Measurements from ENCODE around the gene NELL2.

The NELL2 gene

DNA sequence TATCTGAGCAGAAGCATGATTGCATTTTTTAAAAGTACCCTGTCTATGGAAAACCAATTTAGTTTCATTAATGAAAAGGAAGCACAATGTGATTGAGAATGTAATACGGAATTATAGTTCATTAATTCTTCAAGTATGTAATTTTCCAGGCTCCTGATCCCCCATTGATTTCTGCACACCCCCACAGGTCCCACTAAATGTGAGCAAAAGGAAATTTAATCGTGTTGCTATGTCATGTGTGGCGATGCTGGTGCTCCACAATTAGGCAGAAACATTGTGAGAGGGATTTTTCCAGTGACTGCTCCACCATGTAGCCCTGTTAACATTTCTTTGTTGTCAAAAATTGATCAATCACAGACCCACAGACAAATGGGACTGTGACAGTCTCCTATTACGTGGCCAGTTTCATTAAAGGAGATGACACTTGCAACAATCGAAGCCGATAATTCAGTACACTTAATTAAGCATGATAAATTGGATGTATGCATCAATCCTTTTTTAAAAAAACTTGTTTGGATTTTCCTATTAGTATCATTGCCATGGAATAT lies 306.0 kb downstream of the NELL2 start:
- TF ChIP-seq CTCF (IDR thresholded peaks at IDR 0.05; ENCODE audit: poor library complexity, severe bottlenecking): no peak
- Histone ChIP-seq H3K27ac (ENCODE audit: poor library complexity, severe bottlenecking) (no peak overlapping the region), H3K27me3 (ENCODE audit: insufficient read depth, poor library complexity, severe bottlenecking) (no peaks in the 10 kb centered on the region), H3K36me3 (ENCODE audit: low read depth) (no peaks in the 10 kb centered on the region), H3K4me1 (ENCODE audit: insufficient read depth, poor library complexity, severe bottlenecking) (no peaks in the 10 kb centered on the region), H3K4me3 (ENCODE audit: severe bottlenecking) (no peak overlapping the region), H3K9me3 (ENCODE audit: severe bottlenecking) (no peaks in the 10 kb centered on the region)
- no peak for DNase-seq (ENCODE audit: low spot score)
- ATAC-seq (ENCODE audit: low read depth): no peak

DNA sequence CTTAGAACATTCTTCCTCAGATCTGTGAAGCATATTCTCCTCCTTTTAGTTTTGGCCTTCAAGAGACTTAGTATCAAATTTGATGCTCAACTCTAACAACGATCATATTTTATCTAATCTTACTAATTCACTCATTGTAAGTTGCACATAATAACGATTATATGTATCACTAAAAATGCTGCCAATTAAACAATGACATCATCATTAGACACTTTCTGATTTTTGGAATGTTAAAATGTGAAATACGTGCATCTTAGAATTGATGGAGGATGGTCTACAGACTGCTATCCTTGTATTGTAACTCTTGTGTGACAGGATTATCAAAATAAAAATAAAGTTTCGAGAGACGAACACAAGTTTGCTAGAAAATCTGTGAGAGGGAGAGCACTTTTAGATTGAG lies 311.0 kb downstream of the NELL2 start:
- Histone ChIP-seq H3K9me3 (ENCODE audit: severe bottlenecking) (no peaks in the 10 kb centered on the region), H3K27ac (ENCODE audit: poor library complexity, severe bottlenecking) (no peak overlapping the region), H3K27me3 (ENCODE audit: insufficient read depth, poor library complexity, severe bottlenecking) (no peaks in the 10 kb centered on the region), H3K36me3 (ENCODE audit: low read depth) (no peaks in the 10 kb centered on the region), H3K4me1 (ENCODE audit: insufficient read depth, poor library complexity, severe bottlenecking) (no peaks in the 10 kb centered on the region), H3K4me3 (ENCODE audit: severe bottlenecking) (no peak overlapping the region)
- DNase-seq (ENCODE audit: low spot score): no peak
- no peak for ATAC-seq (ENCODE audit: low read depth)
- TF ChIP-seq CTCF (IDR thresholded peaks at IDR 0.05; ENCODE audit: poor library complexity, severe bottlenecking): no peak

DNA sequence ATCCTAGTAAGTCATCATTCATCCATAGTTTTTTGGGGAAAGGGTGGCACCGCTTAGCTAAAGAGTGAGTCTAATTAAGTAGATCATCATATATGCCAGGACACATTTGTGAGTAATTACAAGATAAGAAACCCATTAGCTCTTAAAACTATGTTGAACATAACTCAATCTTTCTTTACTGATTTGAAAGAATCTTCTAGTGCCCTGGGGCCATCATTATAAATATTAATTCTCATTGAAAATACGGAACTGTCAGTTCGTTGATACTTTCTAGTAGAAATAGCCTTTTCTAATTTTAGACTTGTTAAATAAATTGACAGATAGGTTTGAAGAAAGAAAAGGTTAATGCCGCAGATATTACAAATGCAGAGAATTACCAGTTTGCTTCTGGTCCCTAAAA lies 312.6 kb downstream of the NELL2 start:
- no peak for ATAC-seq (ENCODE audit: low read depth)
- H3K4me3 ChIP-seq (ENCODE audit: severe bottlenecking): no peak overlapping the region
- H3K4me1 ChIP-seq (ENCODE audit: insufficient read depth, poor library complexity, severe bottlenecking): no peaks in the 10 kb centered on the region
- DNase-seq (ENCODE audit: low spot score): no peak
- no peaks in the 10 kb centered on the region for H3K27me3 ChIP-seq (ENCODE audit: insufficient read depth, poor library complexity, severe bottlenecking)
- no peak overlapping the region for H3K27ac ChIP-seq (ENCODE audit: poor library complexity, severe bottlenecking)
- H3K36me3 ChIP-seq (ENCODE audit: low read depth): no peaks in the 10 kb centered on the region
- no peak for TF ChIP-seq CTCF (IDR thresholded peaks at IDR 0.05; ENCODE audit: poor library complexity, severe bottlenecking)
- no peaks in the 10 kb centered on the region for H3K9me3 ChIP-seq (ENCODE audit: severe bottlenecking)

DNA sequence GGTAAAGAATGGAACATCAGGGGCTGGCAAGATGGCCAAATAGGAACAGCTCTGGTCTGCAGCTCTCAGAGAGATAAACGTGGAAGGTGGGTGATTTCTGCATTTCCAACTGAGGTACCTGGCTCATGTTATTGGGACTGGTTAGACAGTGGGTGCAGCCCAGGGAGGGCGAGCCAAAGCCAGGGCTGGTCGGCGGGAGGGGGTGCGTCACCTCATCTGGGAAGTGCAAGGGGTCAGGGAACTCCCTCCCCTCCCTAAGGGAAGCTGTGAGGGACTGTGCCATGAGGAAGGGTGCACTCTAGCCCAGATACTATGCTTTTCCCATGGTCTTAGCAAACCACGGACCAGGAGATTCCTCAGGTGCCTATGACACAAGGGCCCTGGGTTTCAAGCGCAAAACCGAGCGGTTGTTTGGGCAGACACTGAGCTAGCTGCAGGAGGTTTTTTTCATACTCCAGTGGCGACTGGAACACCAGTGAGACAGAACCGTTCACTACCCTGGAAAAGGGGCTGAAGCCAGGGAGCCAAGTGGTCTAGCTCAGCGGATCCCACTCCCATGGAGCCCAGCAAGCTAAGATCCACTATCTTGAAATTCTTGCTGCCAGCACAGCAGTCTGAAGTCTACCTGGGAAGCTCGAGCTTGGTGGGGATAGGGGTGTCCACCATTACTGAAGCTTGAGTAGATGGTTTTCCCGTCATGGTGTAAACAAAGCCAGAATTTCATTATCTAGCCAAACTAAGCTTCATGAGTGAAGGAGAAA lies 317.6 kb downstream of the NELL2 start:
- no peaks in the 10 kb centered on the region for H3K4me1 ChIP-seq (ENCODE audit: insufficient read depth, poor library complexity, severe bottlenecking)
- H3K36me3 ChIP-seq (ENCODE audit: low read depth): no peaks in the 10 kb centered on the region
- no peaks in the 10 kb centered on the region for H3K9me3 ChIP-seq (ENCODE audit: severe bottlenecking)
- no peak overlapping the region for H3K27ac ChIP-seq (ENCODE audit: poor library complexity, severe bottlenecking)
- no peak for ATAC-seq (ENCODE audit: low read depth)
- no peak for DNase-seq (ENCODE audit: low spot score)
- no peak overlapping the region for H3K4me3 ChIP-seq (ENCODE audit: severe bottlenecking)
- no peaks in the 10 kb centered on the region for H3K27me3 ChIP-seq (ENCODE audit: insufficient read depth, poor library complexity, severe bottlenecking)
- no peak for TF ChIP-seq CTCF (IDR thresholded peaks at IDR 0.05; ENCODE audit: poor library complexity, severe bottlenecking)

DNA sequence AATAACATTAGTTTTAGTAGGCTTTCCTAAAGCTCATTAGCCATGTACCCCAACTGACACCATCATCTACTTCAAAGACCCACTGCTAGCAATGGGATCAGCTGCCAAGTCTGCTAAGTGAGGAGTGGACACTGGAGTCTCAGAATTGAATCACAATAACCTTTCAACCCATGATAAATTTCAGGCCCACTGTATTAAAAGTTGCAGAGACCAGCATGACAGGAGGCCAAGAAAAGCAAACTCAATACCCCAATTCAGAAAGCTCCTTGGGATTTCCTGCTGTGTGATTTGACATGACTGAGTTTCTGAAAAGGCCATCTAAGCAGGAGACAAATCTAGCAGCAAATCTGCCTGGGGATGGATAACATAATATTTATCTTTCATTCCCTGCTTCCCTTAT lies 320.7 kb downstream of the NELL2 start:
- H3K9me3 ChIP-seq (ENCODE audit: severe bottlenecking): no peaks in the 10 kb centered on the region
- H3K27me3 ChIP-seq (ENCODE audit: insufficient read depth, poor library complexity, severe bottlenecking): no peaks in the 10 kb centered on the region
- no peak overlapping the region for H3K27ac ChIP-seq (ENCODE audit: poor library complexity, severe bottlenecking)
- no peak for TF ChIP-seq CTCF (IDR thresholded peaks at IDR 0.05; ENCODE audit: poor library complexity, severe bottlenecking)
- no peaks in the 10 kb centered on the region for H3K4me1 ChIP-seq (ENCODE audit: insufficient read depth, poor library complexity, severe bottlenecking)
- no peak for ATAC-seq (ENCODE audit: low read depth)
- no peak overlapping the region for H3K4me3 ChIP-seq (ENCODE audit: severe bottlenecking)
- H3K36me3 ChIP-seq (ENCODE audit: low read depth): no peaks in the 10 kb centered on the region
- no peak for DNase-seq (ENCODE audit: low spot score)
